ENCODE measurements around the gene HTR3D.

DNA sequence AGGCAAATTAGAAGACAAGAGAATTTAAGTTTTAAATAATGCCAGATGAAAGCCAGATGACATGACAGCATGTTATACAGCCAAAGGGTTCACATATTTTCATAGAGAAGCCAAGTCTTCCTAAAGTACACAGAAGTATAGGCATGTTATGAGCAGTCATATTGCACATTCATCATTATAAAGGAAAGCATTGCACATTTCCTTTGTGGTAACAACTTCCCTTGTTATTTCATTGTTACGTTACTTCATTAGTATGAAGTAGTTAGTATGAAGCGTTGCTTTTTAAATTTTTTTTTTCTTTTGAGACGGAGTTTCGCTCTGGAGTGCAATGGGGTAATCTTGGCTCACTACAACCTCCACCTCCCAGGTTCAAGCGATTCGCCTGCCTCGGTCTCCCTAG, 9.2 kb upstream of the HTR3D start:
- TF ChIP-seq, protein P1, sequence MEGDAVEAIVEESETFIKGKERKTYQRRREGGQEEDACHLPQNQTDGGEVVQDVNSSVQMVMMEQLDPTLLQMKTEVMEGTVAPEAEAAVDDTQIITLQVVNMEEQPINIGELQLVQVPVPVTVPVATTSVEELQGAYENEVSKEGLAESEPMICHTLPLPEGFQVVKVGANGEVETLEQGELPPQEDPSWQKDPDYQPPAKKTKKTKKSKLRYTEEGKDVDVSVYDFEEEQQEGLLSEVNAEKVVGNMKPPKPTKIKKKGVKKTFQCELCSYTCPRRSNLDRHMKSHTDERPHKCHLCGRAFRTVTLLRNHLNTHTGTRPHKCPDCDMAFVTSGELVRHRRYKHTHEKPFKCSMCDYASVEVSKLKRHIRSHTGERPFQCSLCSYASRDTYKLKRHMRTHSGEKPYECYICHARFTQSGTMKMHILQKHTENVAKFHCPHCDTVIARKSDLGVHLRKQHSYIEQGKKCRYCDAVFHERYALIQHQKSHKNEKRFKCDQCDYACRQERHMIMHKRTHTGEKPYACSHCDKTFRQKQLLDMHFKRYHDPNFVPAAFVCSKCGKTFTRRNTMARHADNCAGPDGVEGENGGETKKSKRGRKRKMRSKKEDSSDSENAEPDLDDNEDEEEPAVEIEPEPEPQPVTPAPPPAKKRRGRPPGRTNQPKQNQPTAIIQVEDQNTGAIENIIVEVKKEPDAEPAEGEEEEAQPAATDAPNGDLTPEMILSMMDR (optimal IDR thresholded peaks at IDR 0.05 in 1 of 3, IDR thresholded peaks at IDR 0.05 in 1 of 3, conservative IDR thresholded peaks at IDR 0.05 in 1 of 3; ENCODE audit: extremely low read depth in 1 of 3, insufficient read depth in 2 of 3, low read length in 3 of 3), result no peak
- no peak for TF ChIP-seq EZH2 (IDR thresholded peaks at IDR 0.05; ENCODE audit: low read length)

All from keratinocyte (primary cell).